Cardiac muscle cell (in vitro differentiated cells and primary cell): ENCODE results near the gene PCDHGA10. TPM values are rescaled to one million over a fixed set of nuclear protein-coding genes. Genes with fewer than 3 reads are reported as not detected.
"Not testable (repeated sequence)": the region's sequence is repeated elsewhere in the genome, so short reads cannot be mapped to it uniquely, and the experiment has no call there.

Experiments used
- DNase-seq, 2 donors: peaks; one replicate each; pipeline versions ENCODE4 v3.0.0 to v3.0.0-alpha.2; 2010 to 2017; ENCODE audit warnings: low read depth in 1 of 2, low spot score in 1 of 2
- H3K27ac ChIP-seq: fragments of 200-600 bp; sonication (generic); 2 replicates; pipeline ENCODE4 v1.5.1; 2016
- H3K27me3 ChIP-seq: fragments of 200-600 bp; sonication (generic); 2 replicates; pipeline ENCODE4 v1.6.0; 2016; ENCODE audit warnings: control low read depth
- H3K36me3 ChIP-seq: fragments of 200-600 bp; sonication (generic); 2 replicates; pipeline ENCODE4 v1.5.1; 2016; ENCODE audit warnings: control low read depth
- H3K4me1 ChIP-seq: fragments of 200-600 bp; sonication (generic); 2 replicates; pipeline ENCODE4 v1.8.1; 2017; ENCODE audit warnings: low read depth, mild to moderate bottlenecking, mixed run types
- H3K4me3 ChIP-seq: fragments of 200-600 bp; sonication (generic); 2 replicates; pipeline ENCODE4 v1.5.1; 2016; ENCODE audit warnings: mild to moderate bottlenecking
- H3K9me3 ChIP-seq: fragments of 200-600 bp; sonication (generic); 2 replicates; pipeline ENCODE4 v1.5.1; 2017; ENCODE audit warnings: low read depth, mild to moderate bottlenecking, control low read depth
- CTCF ChIP-seq: IDR thresholded peaks from 2 replicates; pipeline ENCODE4 v1.5.1; 2012; ENCODE audit warnings: low read depth, mild to moderate bottlenecking, low read length
- polyA plus RNA-seq: library from polyadenylated mRNA; unstranded; fragments of >200 nt; fragmentation: Nextera tagmentation; extraction: Ambion mirVana; gene quantifications from 2 replicates; pipeline ENCODE4 v1.2.1, GENCODE V29; 2016
- total RNA-seq: library from RNA; depleted of rRNA; stranded (reverse); fragments of >200 nt; gene quantifications from 2 replicates; pipeline ENCODE4 v1.2.3, GENCODE V29; 2016

The PCDHGA10 gene
- total and polyA plus RNA-seq, 2 experiments from 2014 or later: 1.4 to 7.3 TPM

- no peak for TF ChIP-seq CTCF
- no peak for DNase-seq
- no peaks in the 10 kb centered on the region for H3K4me1 ChIP-seq
- no peak overlapping the region for H3K4me3 ChIP-seq
- H3K9me3 ChIP-seq: peaks cover 7% of the 10 kb centered on the region
- H3K36me3 ChIP-seq: no peaks in the 10 kb centered on the region
- no peaks in the 10 kb centered on the region for H3K27me3 ChIP-seq
- no peak overlapping the region for H3K27ac ChIP-seq
These were observed 23.4 kb upstream of the PCDHGA10 start for GRCh38 chr5:141389153-141390042.

- H3K27me3 ChIP-seq: no peaks in the 10 kb centered on the region
- peaks cover 7% of the 10 kb centered on the region for H3K9me3 ChIP-seq
- H3K27ac ChIP-seq: no peak within 1 kb of the TSS
- TF ChIP-seq CTCF: no peak
- no peak for DNase-seq
- H3K4me3 ChIP-seq: no peak within 1 kb of the TSS
- no peaks in the 10 kb centered on the region for H3K4me1 ChIP-seq
- H3K36me3 ChIP-seq: no peaks in the 10 kb centered on the region
These were observed 20.2 kb upstream of the PCDHGA10 start, which contains the start of gene PCDHGA8 for GRCh38 chr5:141392429-141393198. Gene PCDHGA8, plus strand, starts transcription at chr5:141392633. Its CDS starts 181 bp downstream, at chr5:141392814.

- no peak overlapping the region for H3K4me3 ChIP-seq
- no peaks in the 10 kb centered on the region for H3K27me3 ChIP-seq
- no peak for TF ChIP-seq CTCF
- H3K36me3 ChIP-seq: no peaks in the 10 kb centered on the region
- H3K4me1 ChIP-seq: no peaks in the 10 kb centered on the region
- H3K9me3 ChIP-seq: peaks cover 7% of the 10 kb centered on the region
- DNase-seq: no peak
- H3K27ac ChIP-seq: no peak overlapping the region
These were observed 19.5 kb upstream of the PCDHGA10 start for GRCh38 chr5:141393267-141393666.

- DNase-seq, H3K4me3 ChIP-seq, H3K27ac ChIP-seq, H3K27me3 ChIP-seq, H3K36me3 ChIP-seq, H3K4me1 ChIP-seq, H3K9me3 ChIP-seq: not testable (repeated sequence)
These were observed 18.2 kb upstream of the PCDHGA10 start for GRCh38 chr5:141394401-141395187.

- not testable (repeated sequence) for H3K27me3 ChIP-seq, H3K4me3 ChIP-seq, H3K36me3 ChIP-seq, H3K9me3 ChIP-seq, H3K27ac ChIP-seq, H3K4me1 ChIP-seq
- peak; percentile 58 for TF ChIP-seq CTCF
- peak in 1 of 2 donors; percentile 60 for DNase-seq
These were observed 14.8 kb upstream of the PCDHGA10 start, which contains the start of gene PCDHGB5 for GRCh38 chr5:141397756-141398551. Gene PCDHGB5, plus strand, starts transcription at chr5:141397947. Its CDS starts 181 bp downstream, at chr5:141398128.
